ENCODE measurements around the gene SMURF1.

DNA sequence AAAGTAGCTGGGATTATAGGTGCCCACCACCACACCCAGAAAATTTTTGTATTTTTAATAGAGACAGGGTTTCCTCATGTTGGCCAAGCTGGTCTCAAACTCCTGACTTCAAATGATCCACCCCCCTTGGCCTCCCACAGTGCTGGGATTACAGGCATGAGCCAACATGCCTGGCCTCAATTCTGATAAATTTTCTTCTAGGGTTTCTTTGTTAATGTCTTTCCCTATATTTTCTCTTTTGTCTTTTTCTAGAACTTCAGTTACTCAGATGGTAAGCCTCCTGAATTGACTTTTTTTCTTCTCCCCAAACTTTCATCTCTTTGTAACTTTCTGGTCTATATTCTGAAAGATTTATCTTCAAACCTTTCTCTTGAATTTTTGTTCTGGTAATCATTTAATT is 12.7 kb upstream of the SMURF1 start:
- TF ChIP-seq POLR2A (IDR thresholded peaks at IDR 0.05; ENCODE audit: low read depth, low read length) (no peak), TAF1 (IDR thresholded peaks at IDR 0.05; ENCODE audit: low read depth, low read length) (no peak), POLR2AphosphoS5 (IDR thresholded peaks at IDR 0.05; ENCODE audit: low read depth, low read length) (no peak)

Data from GM12891 (cell line).